HG02571 (cell line): ENCODE measurements around the gene EXOC3.
"Not testable (repeated sequence)": the region's sequence is repeated elsewhere in the genome, so short reads cannot be mapped to it uniquely, and the experiment has no call there.

Source experiments
- ATAC-seq: cut with Tn5 transposase; IDR thresholded peaks from one replicate; pipeline ENCODE4 v1.9.1; 2021; ENCODE audit warnings: mild to moderate bottlenecking, moderate library complexity; ENCODE audit not compliant: unreplicated experiment

Gene EXOC3

GRCh38 chr5:483434-484140 is 40.6 kb downstream of the EXOC3 start:
- no peak for ATAC-seq

- no peak for ATAC-seq
These were observed 41.6 kb downstream of the EXOC3 start for GRCh38 chr5:484556-484955.

- ATAC-seq, result no peak
These were observed 42.4 kb downstream of the EXOC3 start for GRCh38 chr5:485113-485945.

DNA sequence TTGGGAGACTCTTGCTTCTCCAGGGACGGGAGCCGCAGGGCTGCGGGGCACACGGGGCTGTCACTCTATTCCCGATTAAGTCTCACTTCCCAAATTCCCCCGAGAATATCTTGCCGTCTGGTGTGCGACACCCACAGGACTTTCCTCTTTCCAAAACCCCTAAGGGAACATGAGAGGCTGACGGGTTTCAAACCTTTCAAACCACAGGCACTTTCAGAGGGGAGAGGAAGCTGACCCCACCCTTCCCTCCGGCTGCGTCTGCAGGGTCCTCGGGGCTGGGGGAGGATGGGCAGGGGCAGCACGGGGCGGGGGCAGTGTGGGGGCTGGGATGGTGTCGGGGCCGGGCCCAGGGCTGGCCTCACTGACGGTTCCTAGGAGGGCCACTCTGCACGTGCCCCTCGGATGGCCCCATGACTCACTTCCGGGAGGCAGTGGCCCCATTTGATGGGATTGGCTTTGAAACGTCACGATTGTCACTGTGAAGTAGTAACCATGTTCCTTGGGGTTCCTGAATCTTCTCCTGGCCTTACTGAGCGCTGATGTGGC is 43.0 kb downstream of the EXOC3 start:
- ATAC-seq, result no peak

DNA sequence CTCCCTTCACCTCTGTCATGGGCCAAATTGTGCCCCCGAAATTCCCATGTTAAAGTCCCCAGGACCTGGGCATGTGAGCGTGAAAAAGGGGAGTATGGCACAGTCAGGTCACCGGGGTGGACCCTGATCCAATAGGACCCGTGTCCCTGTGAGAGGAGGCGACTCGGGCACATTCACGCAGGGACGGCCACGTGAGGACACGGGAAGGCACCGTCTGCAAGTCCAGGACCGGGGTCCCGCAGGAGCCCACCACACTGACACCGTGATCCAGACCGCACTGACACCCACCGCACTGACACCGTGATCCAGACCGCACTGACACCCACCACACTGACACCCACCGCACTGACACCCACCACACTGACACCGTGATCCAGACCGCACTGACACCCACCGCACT is 43.6 kb downstream of the EXOC3 start:
- ATAC-seq, result not testable (repeated sequence)

DNA sequence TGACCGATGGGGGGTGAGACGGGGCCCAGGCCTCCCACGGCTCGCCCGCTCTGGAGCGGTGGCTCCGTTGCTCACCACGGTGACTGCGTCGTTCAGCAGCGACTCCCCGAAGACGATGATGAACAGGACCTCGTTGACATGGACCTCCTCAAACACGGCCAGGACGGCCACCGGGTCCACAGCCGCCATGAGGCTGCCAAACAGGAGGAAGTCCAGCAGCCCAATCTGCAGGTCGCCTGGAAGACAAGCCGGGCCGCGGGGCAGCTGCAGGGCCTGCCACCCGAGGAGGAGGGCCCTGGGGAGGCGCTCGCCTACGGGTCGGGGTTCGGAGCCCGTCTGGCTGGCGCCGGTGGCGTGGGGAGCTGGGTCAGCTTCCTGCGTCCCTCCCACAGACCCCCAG is 45.3 kb downstream of the EXOC3 start:
- no peak for ATAC-seq

DNA sequence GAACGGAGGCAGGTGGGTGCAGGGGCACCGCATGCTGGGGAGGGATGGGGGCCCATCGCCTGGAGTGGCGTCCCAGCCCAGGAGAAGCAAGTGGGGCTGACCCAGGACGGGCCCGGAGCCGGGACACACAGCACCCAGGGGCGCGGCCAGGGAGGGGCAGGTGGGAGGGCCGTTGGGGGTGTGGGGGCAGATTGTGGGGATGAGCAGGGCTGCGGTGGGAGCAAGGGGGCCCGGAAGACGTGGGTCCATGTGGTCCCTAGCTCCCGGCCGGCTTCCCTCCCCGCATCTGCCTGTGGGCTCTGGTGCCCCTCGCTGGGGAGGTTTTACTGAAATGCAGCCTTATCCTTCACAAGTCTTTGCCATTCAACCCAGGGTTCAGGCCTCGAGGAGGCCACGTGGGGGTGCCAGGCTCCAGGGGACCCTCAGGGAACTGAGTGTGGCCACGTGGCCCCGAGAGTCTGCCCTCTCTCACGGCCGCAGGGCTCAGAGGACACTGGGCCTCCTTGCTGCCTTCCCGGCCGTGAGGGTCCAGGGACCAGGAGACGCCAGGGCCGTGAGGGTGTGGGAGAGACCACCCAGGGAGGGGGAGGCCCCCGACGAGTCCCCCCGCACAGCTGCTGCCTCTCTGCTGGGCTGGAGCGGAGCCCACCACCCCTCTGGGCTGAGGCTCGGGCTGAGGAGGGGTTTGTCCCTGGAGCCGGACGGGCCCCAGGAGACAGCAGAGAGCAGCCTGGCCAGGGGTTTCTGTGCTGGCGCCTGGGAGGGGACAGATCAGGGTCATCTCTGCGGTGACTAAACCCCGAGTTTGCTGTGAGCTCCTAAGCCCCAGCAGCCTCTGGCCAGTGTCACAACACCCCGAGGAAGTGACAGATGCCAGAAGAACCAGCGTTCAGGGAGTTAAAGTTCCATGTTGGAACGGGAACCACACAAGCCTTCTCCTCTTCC is 46.0 kb downstream of the EXOC3 start:
- no peak for ATAC-seq

- no peak for ATAC-seq
These were observed 46.7 kb downstream of the EXOC3 start for GRCh38 chr5:489689-490080.

DNA sequence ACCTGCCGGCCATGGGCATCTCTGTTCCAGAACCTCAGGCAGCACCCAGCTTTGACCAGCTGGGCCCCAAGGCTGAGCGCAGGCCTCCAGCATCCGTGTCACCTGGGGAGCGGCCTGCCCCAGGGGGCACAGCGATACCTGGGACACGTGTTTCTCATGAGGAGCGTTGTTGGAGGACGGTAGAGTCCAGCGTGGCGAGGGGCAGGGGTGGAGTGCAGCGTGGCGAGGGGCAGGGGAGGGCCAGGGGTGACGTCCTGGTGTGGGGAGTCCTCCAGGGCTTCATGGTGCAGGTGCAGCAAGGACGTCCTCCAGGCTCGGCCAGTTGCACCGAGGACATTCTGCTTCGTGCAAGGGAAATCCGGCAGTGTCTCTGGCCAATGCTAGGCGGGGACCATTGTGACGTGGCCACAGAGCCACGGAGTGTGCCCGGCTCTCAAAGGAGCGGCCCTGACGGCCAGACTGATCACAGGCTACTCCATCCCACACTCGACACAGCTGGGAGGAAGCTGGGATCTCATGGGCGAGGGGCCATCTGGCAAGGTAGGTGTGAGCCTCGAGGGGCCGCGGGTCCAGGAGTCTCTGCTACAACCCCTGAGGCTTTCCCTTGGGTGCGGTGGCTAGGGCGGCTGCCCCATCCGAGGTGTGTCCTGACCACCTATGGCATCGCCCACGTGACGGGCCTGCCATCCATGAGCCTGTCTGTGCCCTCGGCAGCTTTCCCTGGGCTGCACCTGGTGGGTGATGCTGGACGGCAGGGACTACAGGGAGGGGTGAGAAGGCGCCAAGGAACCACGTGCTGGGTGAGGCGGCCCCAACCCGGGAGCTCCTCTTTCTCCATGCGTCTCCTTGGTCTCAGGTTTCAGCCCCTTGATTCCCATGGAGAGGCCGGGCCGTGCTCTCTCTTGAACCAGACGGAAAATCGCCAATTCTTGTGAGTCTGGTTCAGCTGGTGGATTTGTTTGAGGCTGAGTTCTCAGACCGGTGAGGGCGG is 47.4 kb downstream of the EXOC3 start:
- ATAC-seq, result no peak

DNA sequence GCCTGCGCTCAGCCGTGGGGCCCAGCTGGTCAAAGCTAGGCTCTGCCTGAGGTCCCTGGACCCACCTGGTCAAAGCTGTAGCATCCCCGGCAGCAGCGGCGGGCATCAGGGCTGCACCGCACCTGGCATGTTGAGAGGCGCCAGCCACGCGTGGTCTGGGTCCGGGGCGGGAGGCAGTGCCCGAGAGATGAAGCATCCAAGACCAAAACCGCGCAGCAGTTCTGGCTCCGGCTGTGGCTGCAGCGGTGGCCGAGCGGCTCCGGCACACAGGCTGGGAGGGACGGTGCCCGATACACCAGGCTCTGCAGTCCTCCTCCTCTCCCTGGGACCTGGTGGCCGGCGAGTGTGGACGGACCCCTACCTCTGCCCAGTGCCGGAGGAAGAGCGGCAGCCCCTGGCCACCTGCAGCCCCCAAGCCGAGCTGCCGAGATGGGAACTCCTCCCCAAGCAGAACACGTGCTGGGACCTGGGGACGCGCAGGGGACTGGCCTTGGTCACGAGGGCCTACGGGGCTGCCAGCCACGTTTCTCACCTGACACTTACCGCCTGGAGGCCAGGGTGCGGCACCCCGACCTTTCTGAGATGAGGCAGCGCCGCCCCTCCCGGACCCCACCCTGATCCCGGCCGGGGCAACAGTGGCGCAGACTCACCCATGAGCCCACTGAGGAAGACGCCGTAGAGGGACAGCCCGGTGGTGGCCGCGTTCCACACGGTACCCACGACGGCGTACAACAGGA is 48.3 kb downstream of the EXOC3 start:
- no peak for ATAC-seq

DNA sequence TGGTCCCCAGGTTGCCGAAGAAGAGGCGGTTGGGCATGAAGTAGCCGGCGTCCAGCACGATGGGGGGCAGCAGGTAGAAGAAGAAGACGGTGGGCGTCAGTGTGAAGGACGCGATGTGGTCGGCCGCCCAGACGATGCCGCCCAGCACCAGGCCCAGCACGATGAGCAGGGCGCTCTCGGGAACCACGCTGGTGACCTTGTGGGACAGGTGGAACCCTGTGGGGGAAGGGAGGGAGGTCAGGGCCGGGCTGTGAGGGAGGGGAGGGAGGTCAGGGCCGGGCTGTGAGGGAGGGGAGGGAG is 48.8 kb downstream of the EXOC3 start:
- no peak for ATAC-seq

DNA sequence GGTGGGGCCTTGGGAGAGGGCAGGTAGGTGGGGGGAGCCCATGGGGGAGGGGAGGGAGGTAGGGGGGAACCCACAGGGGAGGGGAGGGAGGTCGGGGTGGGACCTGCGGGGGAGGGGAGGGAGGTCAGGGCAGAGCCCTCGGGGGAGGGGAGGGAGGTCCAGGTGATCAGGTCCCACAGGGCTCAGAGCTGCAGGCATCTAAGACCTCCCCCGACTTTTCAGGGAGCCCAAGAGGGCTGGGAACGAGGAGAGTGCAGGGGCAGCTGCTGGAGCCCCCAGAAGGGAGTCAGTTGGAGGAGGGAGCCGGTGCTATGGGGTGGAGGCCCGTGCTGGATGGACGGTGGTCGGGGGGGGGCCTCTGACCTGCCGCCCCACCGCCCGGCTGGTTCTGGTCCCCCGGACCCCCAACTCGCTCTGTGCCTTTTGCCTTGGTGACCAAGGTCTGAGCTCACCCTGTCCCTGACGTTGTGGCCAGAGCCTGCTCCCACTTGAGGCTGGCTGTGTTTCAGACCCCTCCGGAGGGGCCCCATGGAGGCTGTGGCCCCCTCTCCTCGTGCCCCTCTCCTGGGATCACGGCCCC is 49.4 kb downstream of the EXOC3 start:
- no peak for ATAC-seq

GRCh38 chr5:493119-493701 is 50.2 kb downstream of the EXOC3 start:
- ATAC-seq, result no peak

GRCh38 chr5:493758-494157 is 50.8 kb downstream of the EXOC3 start:
- no peak for ATAC-seq

DNA sequence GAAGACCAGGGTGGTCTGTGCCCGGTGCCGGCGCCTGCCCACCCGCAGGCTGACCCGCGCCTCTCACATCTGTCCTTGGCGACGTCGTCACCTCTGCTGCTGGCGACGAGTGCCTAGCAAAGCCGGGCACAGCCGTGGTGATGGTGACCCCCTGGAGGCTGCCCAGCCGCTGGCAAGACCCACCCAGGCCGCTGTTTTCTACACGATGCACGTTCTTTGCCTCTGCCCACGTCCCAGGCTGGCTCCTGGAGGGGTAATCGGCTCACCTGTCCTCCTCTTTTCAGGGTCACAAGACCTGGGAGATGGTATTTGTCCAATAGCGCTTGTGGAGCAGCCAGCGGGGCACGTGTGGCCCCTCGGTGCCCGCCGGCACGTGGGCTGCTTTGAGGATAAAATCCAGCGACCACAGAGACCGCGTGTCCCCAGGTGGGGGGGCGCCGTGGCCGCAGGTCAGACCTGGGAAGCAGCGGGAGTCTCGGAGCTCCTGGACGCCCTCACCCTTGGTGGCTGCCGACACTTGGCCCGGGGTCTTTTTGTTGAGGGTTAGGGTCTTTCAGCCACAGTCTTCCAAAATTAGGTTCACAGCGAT is 51.8 kb downstream of the EXOC3 start:
- no peak for ATAC-seq

DNA sequence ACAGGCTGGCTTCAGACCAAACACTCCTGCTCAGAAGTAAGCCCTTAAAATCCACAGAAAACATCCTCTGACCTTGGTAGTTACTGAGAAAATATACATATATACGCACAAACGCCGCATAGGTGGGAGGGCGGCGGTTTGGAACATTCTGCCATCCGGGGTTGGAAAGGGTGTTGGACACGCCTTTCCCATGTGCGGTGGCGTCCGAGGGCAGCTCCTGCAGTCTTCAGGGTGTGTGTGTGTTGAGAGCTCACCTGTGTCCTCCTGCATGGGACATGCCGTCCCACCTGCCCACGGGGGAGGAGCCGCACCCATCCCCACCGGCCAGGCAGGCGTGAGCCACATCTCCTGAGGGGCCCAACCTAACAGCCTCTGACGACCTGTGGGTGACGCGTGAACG is 53.1 kb downstream of the EXOC3 start:
- no peak for ATAC-seq

DNA sequence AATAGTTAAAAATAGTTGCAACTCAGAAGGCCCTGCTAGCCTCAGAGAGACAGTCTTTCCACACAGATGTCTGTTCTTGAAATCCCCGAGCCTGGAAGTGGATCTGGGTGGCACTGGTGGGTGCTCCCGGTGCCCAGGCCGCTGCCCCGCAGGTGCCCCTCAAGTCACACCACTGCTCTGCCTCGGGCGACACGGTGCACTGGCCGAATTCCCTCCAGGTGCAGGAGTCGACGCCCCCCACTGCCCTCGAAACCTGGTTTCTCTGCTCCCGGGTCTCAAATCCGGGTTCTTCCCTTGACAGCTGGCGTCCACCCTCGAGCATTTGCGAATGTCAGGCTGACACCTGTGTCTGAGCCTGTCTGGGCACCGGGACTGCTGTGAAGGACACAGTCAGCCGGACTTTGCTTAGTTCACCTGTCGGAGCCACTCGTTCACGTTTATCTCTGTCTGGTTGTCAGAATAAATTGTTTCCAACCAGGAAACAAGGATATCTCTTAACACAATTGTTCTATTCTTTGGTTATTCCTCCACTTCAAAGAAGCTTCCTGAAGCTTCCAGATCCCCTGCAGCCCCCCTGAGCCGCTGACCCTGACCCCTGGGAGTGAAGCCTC is 54.2 kb downstream of the EXOC3 start:
- no peak for ATAC-seq
